Measurements from ENCODE around the gene CD38. TPM values are rescaled to one million over a fixed set of nuclear protein-coding genes. Genes with fewer than 3 reads are reported as not detected.
"Not testable (repeated sequence)": the region's sequence is repeated elsewhere in the genome, so short reads cannot be mapped to it uniquely, and the experiment has no call there.

CD38 gene
- total RNA-seq, 4 donors from 2014 or later = 0.26 to 4.6 (median 1.6) TPM

DNA sequence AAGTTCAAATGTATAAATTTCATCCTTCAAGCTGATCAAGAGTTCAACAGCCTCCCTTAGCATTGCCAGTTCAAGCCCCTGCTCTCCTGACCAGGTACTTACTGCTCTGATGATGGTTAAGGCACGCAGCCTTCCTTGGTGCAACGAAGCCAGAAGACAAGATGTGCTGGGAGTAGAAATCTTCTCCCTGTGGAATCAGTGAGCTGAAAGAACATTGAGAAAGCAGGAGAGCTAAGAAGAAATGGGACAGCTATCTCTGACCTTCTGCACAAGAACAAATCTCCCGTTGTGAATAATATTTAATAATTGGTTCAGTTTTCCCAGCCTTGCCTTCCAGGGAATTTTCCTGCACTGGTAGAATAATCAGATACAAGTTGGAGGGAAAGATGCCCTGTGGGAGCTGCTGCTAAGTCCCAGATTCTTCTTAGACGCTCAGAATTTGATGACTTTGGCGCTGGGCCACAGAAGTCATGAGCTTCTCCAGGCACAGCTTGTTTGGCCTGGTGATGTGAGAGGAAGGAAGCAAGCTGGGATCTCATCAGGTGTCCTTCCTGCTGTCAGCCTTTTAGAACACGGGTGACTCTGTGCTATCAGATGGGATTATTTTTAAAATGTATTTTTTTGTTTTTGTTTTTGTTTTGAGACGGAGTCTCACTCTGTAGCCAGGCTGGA, 77.8 kb downstream of the CD38 start:
- intact Hi-C loops (cut with DNase I; ENCODE audit: low total_unique reads) = no loop called here
- H3K27ac ChIP-seq = no peak overlapping the region

DNA sequence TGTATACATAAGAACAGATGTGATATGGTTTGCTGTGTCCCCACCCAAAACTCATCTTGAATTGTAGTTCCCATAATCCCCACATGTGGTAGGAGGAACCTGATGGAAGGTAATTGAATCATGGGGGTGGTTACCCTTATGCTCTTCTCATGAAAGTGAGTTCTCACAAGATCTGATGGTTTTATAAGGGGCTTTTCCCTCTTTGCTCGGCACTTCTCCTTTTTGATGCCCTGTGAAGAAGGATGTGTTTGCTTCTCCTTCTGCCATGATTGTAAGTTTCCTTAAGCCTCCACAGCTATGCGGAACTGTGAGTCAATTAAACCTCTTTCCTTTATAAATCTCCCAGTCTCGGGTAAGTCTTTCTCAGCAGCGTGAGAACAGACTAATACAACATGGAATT, 83.1 kb downstream of the CD38 start:
- H3K4me1 ChIP-seq; DNase-seq; H3K36me3 ChIP-seq; H3K4me3 ChIP-seq; H3K27ac ChIP-seq; H3K27me3 ChIP-seq; H3K9me3 ChIP-seq; intact Hi-C loops (cut with DNase I; ENCODE audit: low total_unique reads): not testable (repeated sequence)

More for the DNA sequence above, 77.8 kb downstream of the CD38 start:
- H3K4me1 ChIP-seq = no peaks in the 10 kb centered on the region
- H3K4me3 ChIP-seq = no peak overlapping the region
- TF ChIP-seq, protein P1, sequence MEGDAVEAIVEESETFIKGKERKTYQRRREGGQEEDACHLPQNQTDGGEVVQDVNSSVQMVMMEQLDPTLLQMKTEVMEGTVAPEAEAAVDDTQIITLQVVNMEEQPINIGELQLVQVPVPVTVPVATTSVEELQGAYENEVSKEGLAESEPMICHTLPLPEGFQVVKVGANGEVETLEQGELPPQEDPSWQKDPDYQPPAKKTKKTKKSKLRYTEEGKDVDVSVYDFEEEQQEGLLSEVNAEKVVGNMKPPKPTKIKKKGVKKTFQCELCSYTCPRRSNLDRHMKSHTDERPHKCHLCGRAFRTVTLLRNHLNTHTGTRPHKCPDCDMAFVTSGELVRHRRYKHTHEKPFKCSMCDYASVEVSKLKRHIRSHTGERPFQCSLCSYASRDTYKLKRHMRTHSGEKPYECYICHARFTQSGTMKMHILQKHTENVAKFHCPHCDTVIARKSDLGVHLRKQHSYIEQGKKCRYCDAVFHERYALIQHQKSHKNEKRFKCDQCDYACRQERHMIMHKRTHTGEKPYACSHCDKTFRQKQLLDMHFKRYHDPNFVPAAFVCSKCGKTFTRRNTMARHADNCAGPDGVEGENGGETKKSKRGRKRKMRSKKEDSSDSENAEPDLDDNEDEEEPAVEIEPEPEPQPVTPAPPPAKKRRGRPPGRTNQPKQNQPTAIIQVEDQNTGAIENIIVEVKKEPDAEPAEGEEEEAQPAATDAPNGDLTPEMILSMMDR (IDR thresholded peaks at IDR 0.05) = no peak
- TF ChIP-seq POLR2A (IDR thresholded peaks at IDR 0.05) = no peak
- no peaks in the 10 kb centered on the region for H3K27me3 ChIP-seq
- peak; percentile 17 to 31 for DNase-seq
- H3K36me3 ChIP-seq = no peaks in the 10 kb centered on the region
- H3K9me3 ChIP-seq = no peaks in the 10 kb centered on the region

DNA sequence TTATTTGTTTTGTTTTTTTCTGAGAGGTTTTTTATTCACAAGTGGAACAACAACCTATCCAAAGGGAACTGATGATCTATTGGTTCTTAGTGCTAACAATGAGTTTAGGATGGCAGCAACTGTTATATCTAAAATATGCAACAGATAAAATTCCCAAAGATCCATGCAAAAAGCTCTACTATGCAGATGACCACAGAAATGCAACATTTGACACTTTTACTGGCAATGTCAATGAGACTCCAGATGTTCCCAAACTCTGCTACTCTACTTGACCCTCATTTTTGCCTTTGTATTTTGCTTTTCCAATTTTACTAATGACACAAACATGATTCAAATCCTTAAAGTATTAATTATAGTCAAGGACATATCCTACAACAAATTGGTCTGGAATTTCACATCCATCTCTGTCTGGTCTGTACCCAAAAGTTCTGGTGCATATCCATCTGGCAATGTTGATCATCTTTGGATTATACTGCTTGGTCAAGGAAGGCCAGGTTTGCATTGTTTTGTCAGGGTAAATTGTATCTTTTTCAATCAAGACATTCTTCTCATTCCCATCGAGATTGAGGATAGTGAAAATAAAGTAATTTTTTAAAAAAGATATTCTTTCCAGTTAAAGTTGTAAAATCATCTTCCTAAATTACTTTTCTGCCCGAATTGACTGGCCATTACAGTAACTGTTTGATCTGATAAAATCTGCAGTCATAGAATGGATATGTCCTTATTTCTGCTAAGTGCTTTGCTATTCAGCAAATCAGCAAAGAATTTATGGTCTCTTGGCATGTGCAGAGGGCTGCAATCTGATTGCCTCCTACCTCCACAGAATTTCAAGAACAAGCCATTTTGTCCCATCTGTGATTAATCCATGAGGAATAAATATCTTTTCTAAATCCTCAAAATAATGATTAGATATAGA, 86.8 kb downstream of the CD38 start:
- Histone ChIP-seq H3K4me3 (no peak overlapping the region), H3K9me3 (no peaks in the 10 kb centered on the region), H3K36me3 (no peaks in the 10 kb centered on the region), H3K27me3 (no peaks in the 10 kb centered on the region), H3K4me1 (no peaks in the 10 kb centered on the region), H3K27ac (no peak overlapping the region)
- DNase-seq = no peak
- TF ChIP-seq, protein P1 (IDR thresholded peaks at IDR 0.05) = no peak
- no peak for TF ChIP-seq POLR2A (IDR thresholded peaks at IDR 0.05)
- intact Hi-C loops (cut with DNase I; ENCODE audit: low total_unique reads) = no loop called here

DNA sequence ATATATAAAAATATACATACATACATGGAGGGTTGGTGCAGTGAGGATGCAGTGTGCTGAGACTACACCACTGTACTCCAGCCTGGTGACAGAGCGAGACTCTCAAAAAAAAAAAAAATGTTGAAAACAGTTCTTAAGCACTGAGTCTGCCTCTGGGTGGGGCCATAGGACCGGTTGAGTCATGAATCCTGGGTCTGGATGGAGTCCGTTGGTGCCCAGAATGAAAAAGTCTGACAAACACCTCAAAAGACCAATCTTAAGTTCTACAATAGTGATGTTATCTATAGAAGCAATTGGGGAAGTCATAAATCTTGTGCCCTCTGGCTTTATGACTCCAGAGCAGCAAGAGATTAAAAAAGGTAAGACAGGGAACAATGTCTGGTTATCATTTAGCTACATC, 90.0 kb downstream of the CD38 start:
- no peaks in the 10 kb centered on the region for H3K4me1 ChIP-seq
- H3K9me3 ChIP-seq = no peaks in the 10 kb centered on the region
- H3K4me3 ChIP-seq = no peak overlapping the region
- intact Hi-C loops (cut with DNase I; ENCODE audit: low total_unique reads) = no loop called here
- H3K36me3 ChIP-seq = no peaks in the 10 kb centered on the region
- H3K27me3 ChIP-seq = no peaks in the 10 kb centered on the region
- DNase-seq = no peak
- H3K27ac ChIP-seq = no peak overlapping the region
- TF ChIP-seq, protein P1 (IDR thresholded peaks at IDR 0.05) = no peak
- TF ChIP-seq POLR2A (IDR thresholded peaks at IDR 0.05) = no peak

DNA sequence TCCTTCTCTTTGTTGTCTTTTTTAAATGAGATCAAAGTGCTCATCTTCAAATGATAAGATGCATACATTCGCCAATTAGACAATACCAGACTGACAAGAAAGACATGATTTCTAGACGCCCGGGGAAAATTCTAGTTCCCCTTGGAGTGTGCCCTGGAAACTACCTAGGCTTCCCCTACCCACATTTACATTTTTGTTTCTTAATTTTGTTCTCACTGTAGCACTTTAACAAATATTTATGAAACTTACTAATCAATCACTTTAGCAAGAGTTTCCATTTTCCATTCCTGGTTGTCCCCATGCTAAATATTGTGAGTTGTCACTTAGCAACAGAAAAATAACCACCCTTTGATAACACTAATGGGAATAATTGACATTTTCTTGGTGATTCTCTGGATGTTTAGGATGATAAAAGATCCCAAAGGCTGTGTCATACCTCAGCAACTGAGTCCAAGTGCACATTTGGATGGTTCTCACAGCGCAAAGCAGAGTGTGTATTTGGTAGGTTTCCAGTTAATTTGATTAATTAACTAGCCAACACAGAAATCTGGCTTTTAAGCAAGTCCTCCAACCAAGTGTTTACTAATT, 90.8 kb downstream of the CD38 start:
- no peak for TF ChIP-seq POLR2A (IDR thresholded peaks at IDR 0.05)
- TF ChIP-seq, protein P1 (IDR thresholded peaks at IDR 0.05) = no peak
- H3K27me3 ChIP-seq = no peaks in the 10 kb centered on the region
- no peaks in the 10 kb centered on the region for H3K36me3 ChIP-seq
- H3K4me3 ChIP-seq = no peak overlapping the region
- H3K27ac ChIP-seq = no peak overlapping the region
- no peaks in the 10 kb centered on the region for H3K4me1 ChIP-seq
- no peak for DNase-seq
- H3K9me3 ChIP-seq = no peaks in the 10 kb centered on the region
- intact Hi-C loops (cut with DNase I; ENCODE audit: low total_unique reads) = no loop called here
